Measurements from ENCODE around the gene ITGB3BP.

Gene ITGB3BP

GRCh38 chr1:63532727-63533126, 9.7 kb upstream of the ITGB3BP start:
- no CpG with 5 or more reads among the region's 1 CpG for WGBS
- Histone ChIP-seq H3K27ac (ENCODE audit: low read length, poor library complexity, severe bottlenecking) (no peak overlapping the region), H2AFZ (ENCODE audit: low read depth, low read length) (no peak overlapping the region), H3K4ac (ENCODE audit: low read depth in 1 of 2, low read length in 2 of 2) (no peak overlapping the region), H3K79me1 (replicated peaks; ENCODE audit: low read length, poor library complexity, severe bottlenecking) (no peaks in the 10 kb centered on the region), H3K9ac (ENCODE audit: low read length) (no peak overlapping the region), H3K18ac (ENCODE audit: low read depth in 1 of 2, low read length in 2 of 2) (no peak overlapping the region), H3K36me3 (ENCODE audit: control insufficient read depth in 1 of 2, insufficient read depth in 2 of 2, low read depth in 1 of 2, low read length in 2 of 2) (peaks cover 0 to 69% of the 10 kb centered on the region in 2 experiments), H3K4me2 (ENCODE audit: low read length, poor library complexity, severe bottlenecking) (no peak overlapping the region), H3K14ac (ENCODE audit: low read length in 2 of 2) (no peak overlapping the region), H3K27me3 (ENCODE audit: control insufficient read depth in 1 of 2, insufficient read depth in 1 of 2, low read length in 2 of 2) (no peaks in the 10 kb centered on the region), H2BK12ac (ENCODE audit: low read length in 2 of 2) (no peak overlapping the region), H3K4me3 (ENCODE audit: insufficient read depth in 1 of 2, low read depth in 1 of 2, low read length in 2 of 2) (no peak overlapping the region), H4K91ac (ENCODE audit: low read length) (no peak overlapping the region), H3K4me1 (ENCODE audit: control insufficient read depth, insufficient read depth, low read depth, low read length) (no peaks in the 10 kb centered on the region), H2BK15ac (ENCODE audit: low read depth, poor library complexity, severe bottlenecking) (no peak overlapping the region), H2AK5ac (ENCODE audit: low read length, severe bottlenecking) (no peak overlapping the region), H2BK120ac (ENCODE audit: low read depth, low read length) (no peak overlapping the region), H3K23ac (ENCODE audit: low read length in 2 of 2) (no peak overlapping the region), H3K9me3 (ENCODE audit: control insufficient read depth, low read length) (no peaks in the 10 kb centered on the region), H2BK5ac (ENCODE audit: low read depth, low read length, poor library complexity, severe bottlenecking) (no peak overlapping the region), H4K8ac (ENCODE audit: low read length) (no peak overlapping the region)
- no peak for DNase-seq

GRCh38 chr1:63524201-63524600, 1.2 kb upstream of the ITGB3BP start:
- Histone ChIP-seq H3K4me1 (ENCODE audit: control insufficient read depth, insufficient read depth, low read depth, low read length) (no peaks in the 10 kb centered on the region), H3K27me3 (ENCODE audit: control insufficient read depth in 1 of 2, insufficient read depth in 1 of 2, low read length in 2 of 2) (no peaks in the 10 kb centered on the region), H3K79me1 (replicated peaks; ENCODE audit: low read length, poor library complexity, severe bottlenecking) (peaks cover 3% of the 10 kb centered on the region), H3K23ac (ENCODE audit: low read length in 2 of 2) (no peak overlapping the region), H2AK5ac (ENCODE audit: low read length, severe bottlenecking) (no peak overlapping the region), H2BK12ac (ENCODE audit: low read length in 2 of 2) (no peak overlapping the region), H3K27ac (ENCODE audit: low read length, poor library complexity, severe bottlenecking) (no peak overlapping the region), H3K9me3 (ENCODE audit: control insufficient read depth, low read length) (no peaks in the 10 kb centered on the region), H3K9ac (ENCODE audit: low read length) (peak overlapping the region; percentile 98), H4K91ac (ENCODE audit: low read length) (no peak overlapping the region), H3K4ac (ENCODE audit: low read depth in 1 of 2, low read length in 2 of 2) (no peak overlapping the region), H2BK15ac (ENCODE audit: low read depth, poor library complexity, severe bottlenecking) (no peak overlapping the region), H3K14ac (ENCODE audit: low read length in 2 of 2) (no peak overlapping the region), H2AFZ (ENCODE audit: low read depth, low read length) (no peak overlapping the region), H2BK120ac (ENCODE audit: low read depth, low read length) (no peak overlapping the region), H4K8ac (ENCODE audit: low read length) (no peak overlapping the region), H3K36me3 (ENCODE audit: control insufficient read depth in 1 of 2, insufficient read depth in 2 of 2, low read depth in 1 of 2, low read length in 2 of 2) (peaks cover 0 to 35% of the 10 kb centered on the region in 2 experiments), H3K4me3 (ENCODE audit: insufficient read depth in 1 of 2, low read depth in 1 of 2, low read length in 2 of 2) (peak overlapping the region in 1 of 2 experiments; percentile 96), H3K18ac (ENCODE audit: low read depth in 1 of 2, low read length in 2 of 2) (no peak overlapping the region), H3K4me2 (ENCODE audit: low read length, poor library complexity, severe bottlenecking) (peak overlapping the region; percentile 80), H2BK5ac (ENCODE audit: low read depth, low read length, poor library complexity, severe bottlenecking) (no peak overlapping the region)
- DNase-seq, result peak; percentile 3
- WGBS, result no CpG with 5 or more reads among the region's 3 CpGs

DNA sequence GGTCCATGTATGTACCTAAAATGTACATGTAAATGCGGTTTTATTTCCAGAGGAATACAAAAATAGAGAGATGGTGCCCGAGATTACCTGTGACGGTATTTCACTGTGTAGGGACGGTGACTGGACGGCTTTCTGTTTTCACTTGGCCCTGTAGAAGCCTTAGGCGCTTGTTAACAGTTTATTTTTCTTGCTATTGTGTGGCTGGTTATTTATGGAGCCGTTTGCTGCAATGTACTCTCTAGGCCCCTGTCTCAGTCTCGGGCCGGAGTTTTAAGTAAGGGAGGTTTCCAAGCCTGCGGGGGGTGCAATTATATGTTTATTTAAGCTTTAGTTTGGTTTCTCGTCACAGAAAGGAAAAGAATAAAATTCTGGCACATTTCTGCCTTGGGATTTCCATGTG, 713 bp upstream of the ITGB3BP start:
- Histone ChIP-seq H2BK120ac (ENCODE audit: low read depth, low read length) (no peak overlapping the region), H3K23ac (ENCODE audit: low read length in 2 of 2) (no peak overlapping the region), H2BK15ac (ENCODE audit: low read depth, poor library complexity, severe bottlenecking) (no peak overlapping the region), H3K14ac (ENCODE audit: low read length in 2 of 2) (no peak overlapping the region), H3K4ac (ENCODE audit: low read depth in 1 of 2, low read length in 2 of 2) (no peak overlapping the region), H2BK12ac (ENCODE audit: low read length in 2 of 2) (no peak overlapping the region), H4K91ac (ENCODE audit: low read length) (no peak overlapping the region), H3K4me2 (ENCODE audit: low read length, poor library complexity, severe bottlenecking) (peak overlapping the region; percentile 80), H2AK5ac (ENCODE audit: low read length, severe bottlenecking) (no peak overlapping the region), H2AFZ (ENCODE audit: low read depth, low read length) (peak overlapping the region; percentile 74), H3K27me3 (ENCODE audit: control insufficient read depth in 1 of 2, insufficient read depth in 1 of 2, low read length in 2 of 2) (no peaks in the 10 kb centered on the region), H3K79me1 (replicated peaks; ENCODE audit: low read length, poor library complexity, severe bottlenecking) (peaks cover 3% of the 10 kb centered on the region), H3K9me3 (ENCODE audit: control insufficient read depth, low read length) (no peaks in the 10 kb centered on the region), H3K18ac (ENCODE audit: low read depth in 1 of 2, low read length in 2 of 2) (no peak overlapping the region), H3K4me3 (ENCODE audit: insufficient read depth in 1 of 2, low read depth in 1 of 2, low read length in 2 of 2) (peak overlapping the region; percentile 55 to 96), H3K27ac (ENCODE audit: low read length, poor library complexity, severe bottlenecking) (peak overlapping the region; percentile 92), H2BK5ac (ENCODE audit: low read depth, low read length, poor library complexity, severe bottlenecking) (no peak overlapping the region), H4K8ac (ENCODE audit: low read length) (no peak overlapping the region), H3K4me1 (ENCODE audit: control insufficient read depth, insufficient read depth, low read depth, low read length) (no peaks in the 10 kb centered on the region), H3K9ac (ENCODE audit: low read length) (peak overlapping the region; percentile 98), H3K36me3 (ENCODE audit: control insufficient read depth in 1 of 2, insufficient read depth in 2 of 2, low read depth in 1 of 2, low read length in 2 of 2) (peaks cover 0 to 31% of the 10 kb centered on the region in 2 experiments)
- DNase-seq, result no peak
- 2% methylated on average over 11 of the region's 11 CpGs for WGBS

GRCh38 chr1:63516629-63517028, 6.4 kb downstream of the ITGB3BP start:
- Histone ChIP-seq H3K36me3 (ENCODE audit: control insufficient read depth in 1 of 2, insufficient read depth in 2 of 2, low read depth in 1 of 2, low read length in 2 of 2) (no peaks in the 10 kb centered on the region), H3K9ac (ENCODE audit: low read length) (no peak overlapping the region), H2BK12ac (ENCODE audit: low read length in 2 of 2) (no peak overlapping the region), H3K27ac (ENCODE audit: low read length, poor library complexity, severe bottlenecking) (no peak overlapping the region), H3K14ac (ENCODE audit: low read length in 2 of 2) (no peak overlapping the region), H4K8ac (ENCODE audit: low read length) (no peak overlapping the region), H3K4me2 (ENCODE audit: low read length, poor library complexity, severe bottlenecking) (no peak overlapping the region), H3K18ac (ENCODE audit: low read depth in 1 of 2, low read length in 2 of 2) (no peak overlapping the region), H3K79me1 (replicated peaks; ENCODE audit: low read length, poor library complexity, severe bottlenecking) (peaks cover 3% of the 10 kb centered on the region), H4K91ac (ENCODE audit: low read length) (no peak overlapping the region), H2AK5ac (ENCODE audit: low read length, severe bottlenecking) (no peak overlapping the region), H3K4me3 (ENCODE audit: insufficient read depth in 1 of 2, low read depth in 1 of 2, low read length in 2 of 2) (no peak overlapping the region), H3K23ac (ENCODE audit: low read length in 2 of 2) (no peak overlapping the region), H2BK15ac (ENCODE audit: low read depth, poor library complexity, severe bottlenecking) (no peak overlapping the region), H3K4me1 (ENCODE audit: control insufficient read depth, insufficient read depth, low read depth, low read length) (no peaks in the 10 kb centered on the region), H2AFZ (ENCODE audit: low read depth, low read length) (no peak overlapping the region), H2BK5ac (ENCODE audit: low read depth, low read length, poor library complexity, severe bottlenecking) (no peak overlapping the region), H3K4ac (ENCODE audit: low read depth in 1 of 2, low read length in 2 of 2) (no peak overlapping the region), H3K9me3 (ENCODE audit: control insufficient read depth, low read length) (peaks cover 10% of the 10 kb centered on the region), H3K27me3 (ENCODE audit: control insufficient read depth in 1 of 2, insufficient read depth in 1 of 2, low read length in 2 of 2) (no peaks in the 10 kb centered on the region), H2BK120ac (ENCODE audit: low read depth, low read length) (no peak overlapping the region)
- no peak for DNase-seq
- WGBS, result no CpG with 5 or more reads among the region's 2 CpGs

All from mesenchymal stem cell (in vitro differentiated cells and primary cell).